ENCODE measurements around the gene ZNF407.

GRCh38 chr18:74570266-74570665, 27.4 kb upstream of the ZNF407 start:
- TF ChIP-seq SPI1 (IDR thresholded peaks at IDR 0.05; ENCODE audit: borderline replicate concordance, low read depth) (no peak), POLR2AphosphoS5 (IDR thresholded peaks at IDR 0.05; ENCODE audit: low read depth) (no peak)
- TF ChIP-seq, protein P1, sequence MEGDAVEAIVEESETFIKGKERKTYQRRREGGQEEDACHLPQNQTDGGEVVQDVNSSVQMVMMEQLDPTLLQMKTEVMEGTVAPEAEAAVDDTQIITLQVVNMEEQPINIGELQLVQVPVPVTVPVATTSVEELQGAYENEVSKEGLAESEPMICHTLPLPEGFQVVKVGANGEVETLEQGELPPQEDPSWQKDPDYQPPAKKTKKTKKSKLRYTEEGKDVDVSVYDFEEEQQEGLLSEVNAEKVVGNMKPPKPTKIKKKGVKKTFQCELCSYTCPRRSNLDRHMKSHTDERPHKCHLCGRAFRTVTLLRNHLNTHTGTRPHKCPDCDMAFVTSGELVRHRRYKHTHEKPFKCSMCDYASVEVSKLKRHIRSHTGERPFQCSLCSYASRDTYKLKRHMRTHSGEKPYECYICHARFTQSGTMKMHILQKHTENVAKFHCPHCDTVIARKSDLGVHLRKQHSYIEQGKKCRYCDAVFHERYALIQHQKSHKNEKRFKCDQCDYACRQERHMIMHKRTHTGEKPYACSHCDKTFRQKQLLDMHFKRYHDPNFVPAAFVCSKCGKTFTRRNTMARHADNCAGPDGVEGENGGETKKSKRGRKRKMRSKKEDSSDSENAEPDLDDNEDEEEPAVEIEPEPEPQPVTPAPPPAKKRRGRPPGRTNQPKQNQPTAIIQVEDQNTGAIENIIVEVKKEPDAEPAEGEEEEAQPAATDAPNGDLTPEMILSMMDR (IDR thresholded peaks at IDR 0.05; ENCODE audit: insufficient read depth, low read length): no peak
- TF ChIP-seq, protein P2, sequence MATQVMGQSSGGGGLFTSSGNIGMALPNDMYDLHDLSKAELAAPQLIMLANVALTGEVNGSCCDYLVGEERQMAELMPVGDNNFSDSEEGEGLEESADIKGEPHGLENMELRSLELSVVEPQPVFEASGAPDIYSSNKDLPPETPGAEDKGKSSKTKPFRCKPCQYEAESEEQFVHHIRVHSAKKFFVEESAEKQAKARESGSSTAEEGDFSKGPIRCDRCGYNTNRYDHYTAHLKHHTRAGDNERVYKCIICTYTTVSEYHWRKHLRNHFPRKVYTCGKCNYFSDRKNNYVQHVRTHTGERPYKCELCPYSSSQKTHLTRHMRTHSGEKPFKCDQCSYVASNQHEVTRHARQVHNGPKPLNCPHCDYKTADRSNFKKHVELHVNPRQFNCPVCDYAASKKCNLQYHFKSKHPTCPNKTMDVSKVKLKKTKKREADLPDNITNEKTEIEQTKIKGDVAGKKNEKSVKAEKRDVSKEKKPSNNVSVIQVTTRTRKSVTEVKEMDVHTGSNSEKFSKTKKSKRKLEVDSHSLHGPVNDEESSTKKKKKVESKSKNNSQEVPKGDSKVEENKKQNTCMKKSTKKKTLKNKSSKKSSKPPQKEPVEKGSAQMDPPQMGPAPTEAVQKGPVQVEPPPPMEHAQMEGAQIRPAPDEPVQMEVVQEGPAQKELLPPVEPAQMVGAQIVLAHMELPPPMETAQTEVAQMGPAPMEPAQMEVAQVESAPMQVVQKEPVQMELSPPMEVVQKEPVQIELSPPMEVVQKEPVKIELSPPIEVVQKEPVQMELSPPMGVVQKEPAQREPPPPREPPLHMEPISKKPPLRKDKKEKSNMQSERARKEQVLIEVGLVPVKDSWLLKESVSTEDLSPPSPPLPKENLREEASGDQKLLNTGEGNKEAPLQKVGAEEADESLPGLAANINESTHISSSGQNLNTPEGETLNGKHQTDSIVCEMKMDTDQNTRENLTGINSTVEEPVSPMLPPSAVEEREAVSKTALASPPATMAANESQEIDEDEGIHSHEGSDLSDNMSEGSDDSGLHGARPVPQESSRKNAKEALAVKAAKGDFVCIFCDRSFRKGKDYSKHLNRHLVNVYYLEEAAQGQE (IDR thresholded peaks at IDR 0.05; ENCODE audit: insufficient replicate concordance, low read depth): no peak
